Stimulated activated CD8-positive, alpha-beta memory T cell treated with anti-CD3 and anti-CD28 coated beads, Interleukin-12 subunit alpha, Interleukin-12 subunit beta, amount 100 ng/mL, for 24 hours (primary cell): ENCODE data around the gene CACNA1D.

Experiments
- DNase-seq: peaks from one replicate; pipeline ENCODE4 v3.0.0-alpha.2; 2020; ENCODE audit errors: extremely low read depth

The CACNA1D gene

DNA sequence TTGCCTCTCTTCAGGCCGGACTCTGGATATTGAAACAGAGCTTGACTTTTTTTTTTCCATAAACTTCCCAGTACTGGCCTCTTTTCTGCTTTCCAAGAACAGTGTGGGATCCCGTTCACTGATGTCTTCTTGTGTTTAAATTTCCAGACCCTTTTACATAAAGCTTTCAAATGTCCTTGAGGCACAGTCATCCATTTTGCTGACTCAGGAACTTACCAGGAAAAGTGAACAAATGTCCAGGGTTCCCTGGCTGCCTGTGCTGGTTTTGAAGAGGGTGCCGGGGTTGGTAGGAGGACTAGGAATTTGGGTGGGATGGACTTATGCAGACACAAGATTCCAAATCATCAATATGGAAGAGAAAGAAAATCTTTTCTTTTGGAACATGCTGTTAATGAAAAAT, 283.7 kb downstream of the CACNA1D start:
- DNase-seq: no peak

- no peak for DNase-seq
These were observed 285.8 kb downstream of the CACNA1D start for GRCh38 chr3:53780171-53780570.

GRCh38 chr3:53780806-53781205, 286.4 kb downstream of the CACNA1D start:
- no peak for DNase-seq

DNA sequence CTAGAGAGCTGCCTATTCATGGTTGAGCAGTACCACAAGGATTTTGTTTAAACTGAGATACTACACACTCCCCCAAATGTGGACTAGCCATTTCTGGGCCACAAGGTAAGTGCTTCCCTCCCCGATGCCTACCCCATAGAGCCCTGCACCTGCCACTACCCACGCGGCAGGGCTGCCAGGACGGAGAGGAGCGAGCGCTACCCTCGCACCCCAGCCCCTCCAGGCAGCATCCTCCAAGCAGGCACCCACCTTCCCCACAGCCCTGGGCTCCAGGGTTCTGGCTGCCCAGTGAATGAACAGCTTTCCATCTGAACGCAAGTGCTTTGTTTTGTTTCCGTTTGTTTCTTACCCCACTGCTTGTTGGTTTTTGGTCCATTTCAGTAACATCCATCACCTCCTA, 292.6 kb downstream of the CACNA1D start:
- DNase-seq: no peak

- no peak for DNase-seq
These were observed 293.6 kb downstream of the CACNA1D start for GRCh38 chr3:53788038-53788437.

DNA sequence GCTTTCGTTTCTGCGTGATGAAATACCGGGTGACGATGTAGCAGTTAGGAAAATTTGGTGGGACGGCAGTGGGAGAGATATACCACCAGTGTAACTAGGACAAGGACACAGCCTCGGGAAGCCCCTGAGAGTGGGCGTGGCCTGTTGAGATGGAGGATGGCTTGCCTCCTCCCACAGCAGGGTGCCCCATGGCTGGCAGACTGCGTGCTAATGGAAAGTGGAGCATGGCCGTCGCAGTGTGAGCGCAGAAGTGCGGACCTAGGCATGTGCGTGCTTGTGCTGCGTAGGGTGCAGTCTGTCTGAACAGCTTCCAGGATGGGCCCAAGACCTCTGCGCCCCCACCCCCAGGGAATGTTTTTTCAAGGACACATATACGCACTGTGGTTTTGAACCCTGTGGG, 295.0 kb downstream of the CACNA1D start:
- DNase-seq: no peak

DNA sequence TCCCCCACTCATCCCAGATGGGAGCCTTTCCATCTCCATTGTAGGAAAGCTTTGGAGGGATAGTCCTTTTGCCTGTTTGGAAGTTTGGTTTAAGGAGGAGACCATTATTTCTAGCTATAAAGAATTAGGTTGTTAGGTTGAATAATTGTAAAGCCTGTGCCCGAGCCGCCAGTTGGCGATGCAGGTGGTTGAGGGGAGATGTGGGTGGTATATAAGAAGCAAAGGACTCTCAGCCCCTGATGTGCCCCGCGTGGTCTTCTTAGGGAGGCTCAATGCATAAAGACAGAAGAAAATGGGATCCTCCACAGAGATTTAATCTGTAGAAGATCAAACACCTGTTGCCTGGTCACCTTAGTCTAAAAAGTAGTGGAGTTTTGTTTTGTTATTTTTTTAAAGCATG, 296.1 kb downstream of the CACNA1D start:
- DNase-seq: no peak

GRCh38 chr3:53791317-53791716, 296.9 kb downstream of the CACNA1D start:
- no peak for DNase-seq

- no peak for DNase-seq
These were observed 298.5 kb downstream of the CACNA1D start for GRCh38 chr3:53792866-53793265.

GRCh38 chr3:53794597-53794996, 300.2 kb downstream of the CACNA1D start:
- DNase-seq: no peak

DNA sequence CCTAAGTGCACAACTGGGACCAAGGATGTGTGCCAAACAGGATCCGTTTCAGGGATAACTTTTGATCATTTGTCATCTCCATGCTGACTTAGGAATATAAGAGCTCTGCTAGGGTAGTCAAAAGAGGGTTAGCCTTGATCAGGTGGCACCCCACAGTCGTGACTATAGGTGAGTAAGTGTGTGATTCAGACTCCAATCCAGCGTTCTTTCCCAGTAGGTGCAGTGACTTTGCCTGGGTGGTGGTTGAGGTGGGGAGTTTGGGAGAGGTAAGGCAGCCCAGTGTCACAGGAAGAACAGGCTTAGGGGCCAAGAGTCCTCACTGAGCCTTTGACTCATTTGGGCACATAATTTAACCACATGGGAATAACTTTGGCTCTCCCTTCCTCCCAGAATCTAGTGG, 300.8 kb downstream of the CACNA1D start:
- DNase-seq: no peak

- DNase-seq: no peak
These were observed 301.6 kb downstream of the CACNA1D start for GRCh38 chr3:53795789-53796560.

GRCh38 chr3:53798144-53798543, 303.7 kb downstream of the CACNA1D start:
- DNase-seq: no peak

- DNase-seq: no peak
These were observed 305.0 kb downstream of the CACNA1D start for GRCh38 chr3:53799338-53799865.

DNA sequence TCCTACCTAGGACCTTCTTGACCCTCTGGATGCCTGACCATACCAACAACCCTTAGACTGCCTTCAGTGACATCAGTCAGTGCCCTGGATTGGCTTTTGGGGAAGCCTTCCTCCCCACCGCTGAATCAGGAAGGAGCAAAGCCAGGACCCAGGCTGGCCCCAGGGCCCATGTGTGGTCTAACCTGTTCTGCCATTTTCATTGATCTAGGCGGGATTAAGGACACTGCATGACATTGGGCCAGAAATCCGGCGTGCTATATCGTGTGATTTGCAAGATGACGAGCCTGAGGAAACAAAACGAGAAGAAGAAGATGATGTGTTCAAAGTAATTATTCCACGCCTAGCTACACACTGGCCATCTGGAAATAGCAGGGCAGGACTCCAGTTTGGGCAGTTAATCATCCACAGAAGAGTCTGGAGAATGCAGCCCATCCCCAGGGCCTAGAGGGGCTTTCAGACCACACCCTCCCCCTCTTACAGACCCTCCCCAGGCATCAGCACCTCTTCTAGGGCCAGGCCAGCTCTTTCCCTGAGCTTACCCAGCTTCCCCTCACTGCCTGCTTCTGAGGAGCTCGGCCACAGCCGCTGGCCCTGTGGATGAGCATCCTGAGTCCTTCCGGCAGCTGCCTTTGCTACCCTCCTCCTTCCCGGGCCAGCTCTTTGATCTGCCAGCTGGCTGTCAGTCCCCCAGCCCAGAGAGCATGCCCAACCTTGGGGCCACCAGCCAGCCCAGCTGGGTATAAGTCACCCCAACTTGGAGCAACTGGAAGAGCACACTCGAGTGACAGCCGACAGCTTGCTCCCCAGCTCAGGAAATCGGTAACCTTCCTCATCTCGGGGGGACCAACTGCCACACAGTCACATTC, 305.9 kb downstream of the CACNA1D start:
- DNase-seq: no peak

DNA sequence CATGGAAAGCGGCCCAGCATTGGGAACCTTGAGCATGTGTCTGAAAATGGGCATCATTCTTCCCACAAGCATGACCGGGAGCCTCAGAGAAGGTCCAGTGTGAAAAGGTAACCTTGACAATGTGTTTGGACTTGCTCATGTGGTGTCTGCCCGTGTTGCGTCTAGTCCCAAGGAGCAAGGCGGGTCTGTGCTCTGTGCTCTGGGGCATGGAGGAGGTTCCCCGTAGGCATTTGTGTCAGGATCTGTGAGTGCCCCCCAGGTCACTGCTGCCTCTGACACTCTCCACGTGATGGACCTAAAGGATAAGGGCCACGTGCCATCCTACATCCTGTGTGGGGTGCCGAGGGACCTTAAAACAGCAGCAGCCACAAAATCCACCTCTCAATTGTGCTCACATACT, 306.9 kb downstream of the CACNA1D start:
- DNase-seq: no peak

GRCh38 chr3:53802256-53802880, 308.0 kb downstream of the CACNA1D start:
- no peak for DNase-seq

GRCh38 chr3:53803124-53803815, 308.9 kb downstream of the CACNA1D start:
- no peak for DNase-seq

GRCh38 chr3:53803816-53804695, 309.6 kb downstream of the CACNA1D start:
- no peak for DNase-seq

DNA sequence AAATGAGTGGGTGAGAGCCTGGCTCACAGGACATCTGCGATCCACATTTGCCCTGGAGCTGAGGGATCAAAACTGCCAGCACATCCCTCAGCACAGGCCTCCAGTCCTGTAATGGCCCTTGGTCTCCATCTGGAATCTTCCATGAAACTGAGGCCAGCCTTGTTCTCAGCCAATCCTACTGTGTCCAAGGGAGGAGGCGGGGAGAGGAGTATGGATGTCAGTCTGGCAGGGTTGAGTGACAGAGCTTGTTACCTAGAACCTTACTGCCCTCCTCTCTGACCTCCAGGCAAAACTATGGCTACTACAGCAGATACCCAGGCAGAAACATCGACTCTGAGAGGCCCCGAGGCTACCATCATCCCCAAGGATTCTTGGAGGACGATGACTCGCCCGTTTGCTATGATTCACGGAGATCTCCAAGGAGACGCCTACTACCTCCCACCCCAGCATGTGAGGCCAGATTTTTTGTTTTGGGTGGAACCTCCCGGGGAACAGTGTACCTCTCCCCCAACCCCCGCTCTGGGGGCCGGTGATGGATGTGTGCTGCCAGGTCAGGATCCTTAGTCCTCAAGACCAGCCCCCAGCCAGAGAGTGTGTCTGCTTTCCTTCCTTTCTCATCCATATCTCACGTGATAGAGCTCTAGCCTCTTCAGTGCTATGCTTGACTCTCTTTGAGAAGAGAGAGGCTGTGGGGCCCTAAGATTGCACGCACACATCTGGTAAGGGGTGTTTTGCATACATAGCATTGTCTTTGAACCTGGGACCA, 310.5 kb downstream of the CACNA1D start:
- no peak for DNase-seq
